ENCODE data around the gene DRD3.

DRD3 gene

DNA sequence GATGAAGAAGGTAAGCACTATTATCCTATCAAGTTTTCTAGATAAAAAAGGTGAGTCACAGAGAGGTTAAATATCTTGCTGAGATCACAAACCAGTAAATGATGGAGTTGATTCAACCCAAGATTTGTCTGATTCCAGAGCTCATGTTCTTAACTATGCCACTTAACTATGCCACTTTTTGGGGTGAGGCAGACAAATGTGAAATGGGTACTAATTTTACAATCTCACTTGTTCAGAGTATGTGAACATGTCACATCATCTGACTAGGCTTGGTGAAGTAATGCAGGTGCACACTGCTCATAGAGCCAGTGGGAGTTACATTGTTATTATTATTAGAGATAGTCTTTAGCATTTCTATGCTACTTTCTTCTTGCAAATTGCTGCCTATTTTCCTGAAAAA is 2.0 kb downstream of the DRD3 start:
- DNase-seq, result no peak

DNA sequence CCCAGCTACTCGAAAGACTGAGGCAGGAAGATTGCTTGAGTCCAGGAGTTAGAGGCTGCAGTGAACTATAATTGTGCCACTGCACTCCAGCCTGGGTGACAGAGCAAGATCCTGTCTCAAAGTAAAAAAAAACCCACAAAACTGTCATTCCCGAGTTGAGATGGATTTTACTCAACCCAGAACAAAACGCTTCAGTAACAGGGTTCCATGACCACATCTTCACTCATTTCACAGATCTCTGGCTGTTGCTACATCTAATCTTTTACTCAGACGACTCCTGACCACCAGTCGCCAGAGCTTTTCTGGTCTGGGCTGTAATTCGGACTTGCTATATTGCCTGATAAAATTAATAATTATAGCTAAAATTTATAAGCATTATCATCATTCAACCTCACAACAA is 2.4 kb downstream of the DRD3 start:
- no peak for DNase-seq

DNA sequence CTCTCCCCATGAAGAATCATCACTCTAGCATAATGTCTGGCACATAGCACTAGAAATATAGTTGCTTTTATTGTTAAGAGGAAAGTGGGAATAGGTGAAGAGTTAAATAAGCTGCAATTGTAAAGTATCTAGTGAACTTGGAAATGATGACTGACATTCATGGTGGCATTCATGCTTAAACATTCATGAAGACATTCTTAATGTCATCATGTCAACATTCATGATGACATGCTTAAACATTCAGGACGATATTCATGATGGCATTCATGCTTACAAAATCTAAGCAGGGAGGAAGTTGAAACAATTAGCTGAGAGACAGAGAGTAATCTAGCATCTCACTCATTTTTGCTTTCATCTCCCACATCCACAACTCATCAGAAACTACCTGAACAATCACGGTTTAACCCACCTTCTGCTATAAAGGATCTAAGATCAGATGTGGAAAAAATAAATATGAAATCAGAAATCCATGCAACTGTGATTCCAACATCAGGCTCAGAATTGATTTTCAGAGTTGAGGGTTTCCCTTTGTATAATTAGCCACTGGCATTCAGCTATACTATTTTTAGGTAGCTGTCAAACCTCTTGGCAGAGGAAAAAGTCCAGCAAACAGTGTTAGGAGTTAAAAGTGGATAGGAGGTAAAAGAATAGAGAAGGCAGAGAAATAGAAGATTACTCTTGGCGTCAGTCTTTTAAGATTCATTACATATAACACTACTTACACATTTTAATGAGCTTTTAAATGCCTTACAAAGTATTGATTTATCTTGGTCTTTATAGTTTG is 3.5 kb downstream of the DRD3 start:
- DNase-seq, result no peak

DNA sequence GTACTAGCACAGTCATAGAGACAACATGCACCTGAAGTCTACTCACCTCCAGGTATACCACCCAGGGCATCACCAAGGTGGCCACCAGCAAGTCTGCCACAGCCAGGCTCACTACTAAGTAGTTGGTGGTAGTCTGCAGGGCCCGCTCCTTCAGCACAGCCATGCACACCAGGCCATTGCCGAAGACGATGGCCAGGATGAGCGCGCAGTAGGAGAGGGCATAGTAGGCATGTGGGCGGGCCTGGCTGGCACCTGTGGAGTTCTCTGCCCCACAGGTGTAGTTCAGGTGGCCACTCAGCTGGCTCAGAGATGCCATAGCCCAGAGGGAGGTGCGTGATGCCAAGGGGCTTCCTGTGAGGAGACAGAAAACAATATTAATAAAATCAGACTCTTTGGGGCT is 7.2 kb downstream of the DRD3 start:
- DNase-seq, result no peak

DNA sequence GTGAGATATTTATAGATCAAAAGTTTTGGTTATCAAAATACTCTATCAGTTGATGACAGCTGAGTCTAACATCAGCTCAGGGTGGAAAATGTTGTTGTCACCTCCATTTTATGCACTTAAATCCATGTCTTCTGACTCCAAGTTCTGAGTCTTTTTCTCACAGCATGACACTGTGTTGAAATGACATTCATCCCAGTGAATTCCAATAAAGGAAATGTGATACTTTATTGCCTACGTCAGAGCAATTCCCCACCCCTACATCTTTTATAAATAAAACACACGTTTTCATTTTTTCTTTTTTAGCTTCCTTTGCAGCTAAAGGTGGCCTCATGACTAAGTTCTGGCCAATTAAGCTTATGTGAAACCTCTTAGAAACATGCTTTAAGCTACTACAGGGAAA is 10.7 kb downstream of the DRD3 start:
- DNase-seq, result no peak

DNA sequence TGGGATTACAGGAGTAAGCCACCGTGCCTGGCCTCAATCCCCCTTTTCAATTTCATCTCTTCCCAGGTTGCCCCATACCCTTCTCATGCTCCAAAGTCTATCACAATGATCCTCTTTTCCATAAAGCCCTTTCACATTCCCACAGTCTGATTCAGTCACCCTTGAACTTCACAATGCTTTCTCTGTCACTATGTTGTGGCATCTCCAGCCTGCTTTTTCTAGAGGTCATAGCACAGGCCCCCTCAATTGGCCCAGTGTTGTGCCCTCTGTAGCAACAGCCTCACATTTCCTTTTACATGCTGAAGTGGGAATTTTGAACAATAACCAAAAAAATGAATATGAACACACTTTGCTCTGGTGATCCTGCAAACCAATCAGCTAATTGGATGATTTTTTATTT is 21.5 kb downstream of the DRD3 start:
- no peak for DNase-seq

DNA sequence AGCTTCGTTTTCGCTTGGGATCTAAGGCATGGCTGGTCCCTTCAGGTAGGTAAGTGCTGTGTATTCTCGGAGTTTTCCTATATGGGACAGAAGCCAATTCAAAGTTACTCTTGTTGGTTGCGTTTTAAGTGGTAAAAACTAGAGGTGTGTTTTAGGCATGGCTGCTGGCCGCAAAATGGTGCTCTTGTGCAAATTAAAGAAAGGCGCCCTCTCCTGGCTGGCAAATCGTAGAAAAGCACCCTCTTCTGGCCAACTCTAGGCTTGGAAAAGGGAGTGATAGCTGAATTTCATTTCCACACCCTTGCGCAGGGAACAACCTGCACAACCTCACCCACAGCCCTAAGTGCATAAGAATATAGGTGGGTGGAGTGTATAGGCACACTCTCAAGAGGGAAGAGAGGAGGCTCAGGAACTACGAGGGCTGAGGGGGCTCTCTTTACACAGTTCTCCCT is 23.5 kb downstream of the DRD3 start:
- peak; percentile 11 for DNase-seq

DNA sequence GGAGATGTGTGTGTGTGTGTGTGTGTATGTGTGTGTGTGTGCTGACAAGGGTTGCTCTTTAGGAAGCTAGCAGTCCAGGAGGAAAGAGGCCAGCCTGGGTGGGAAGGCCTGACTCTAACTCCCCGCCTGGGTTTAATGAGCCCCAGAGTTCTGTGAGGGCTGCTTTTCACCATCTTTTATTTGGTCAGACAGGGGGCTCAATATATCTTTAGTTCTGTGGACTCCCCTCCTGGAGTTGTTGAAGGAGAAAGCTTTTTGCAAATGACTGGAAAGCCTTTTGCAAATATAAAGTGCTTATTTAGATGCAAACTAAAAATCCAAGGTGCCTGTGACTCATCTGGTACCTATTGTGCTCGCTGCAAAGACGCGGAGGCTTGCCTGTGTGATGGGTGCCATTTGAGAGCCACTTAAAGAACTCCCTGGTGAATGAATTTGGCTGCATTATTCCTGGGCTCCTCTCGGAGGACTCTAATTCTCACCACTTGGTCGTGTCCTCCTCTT is 24.5 kb downstream of the DRD3 start:
- DNase-seq, result no peak

DNA sequence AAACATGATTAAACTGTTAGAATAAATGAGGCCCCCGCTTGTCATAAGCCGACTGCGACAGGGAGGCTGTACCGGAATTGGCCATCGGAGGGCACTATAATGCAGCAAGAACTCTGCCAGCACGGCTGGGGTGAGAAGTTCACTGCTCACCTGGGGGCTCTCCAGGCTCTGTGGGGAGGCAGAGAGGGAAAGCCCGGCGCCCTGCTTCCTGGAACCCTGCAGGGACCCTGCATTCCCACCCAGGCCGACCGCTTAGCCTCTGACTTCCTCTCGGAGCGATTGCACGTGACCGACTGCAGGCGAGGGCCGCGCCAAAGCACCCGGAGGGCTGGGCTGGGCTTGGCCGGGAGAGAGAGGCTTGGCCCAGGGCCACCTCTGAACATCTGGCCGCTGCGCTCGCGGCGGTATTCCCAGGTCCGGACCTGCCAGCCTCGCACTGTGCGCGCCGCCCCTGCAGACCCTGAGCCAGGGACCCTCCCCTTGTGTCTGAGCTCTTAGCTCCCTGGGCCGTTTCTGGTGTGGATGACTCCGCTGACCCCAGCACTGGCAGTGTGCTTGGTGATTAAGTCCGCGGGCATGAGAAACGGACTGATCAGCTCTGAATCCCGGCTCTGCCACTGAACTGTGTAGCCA is 26.2 kb downstream of the DRD3 start:
- DNase-seq, result peak; percentile 70

DNA sequence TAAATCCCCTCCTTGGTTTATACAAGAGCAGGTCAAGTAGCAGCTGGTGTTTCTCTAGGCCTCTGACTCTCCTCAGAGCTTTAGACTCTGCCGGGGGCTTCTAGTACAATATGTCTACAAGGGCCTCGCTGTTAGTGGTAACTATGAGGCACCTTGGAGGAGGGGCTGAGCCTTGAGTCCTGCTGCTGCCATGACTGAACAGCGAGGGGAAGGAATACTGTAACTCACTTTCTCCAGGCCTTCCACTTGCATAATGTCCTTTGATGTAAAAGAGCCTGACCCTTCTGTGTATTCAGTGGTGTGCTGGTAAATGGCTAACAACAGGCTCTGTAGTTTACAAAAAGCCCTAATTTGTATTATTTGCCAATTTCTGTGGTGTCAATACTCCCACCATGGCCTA is 27.8 kb downstream of the DRD3 start:
- DNase-seq, result no peak

DNA sequence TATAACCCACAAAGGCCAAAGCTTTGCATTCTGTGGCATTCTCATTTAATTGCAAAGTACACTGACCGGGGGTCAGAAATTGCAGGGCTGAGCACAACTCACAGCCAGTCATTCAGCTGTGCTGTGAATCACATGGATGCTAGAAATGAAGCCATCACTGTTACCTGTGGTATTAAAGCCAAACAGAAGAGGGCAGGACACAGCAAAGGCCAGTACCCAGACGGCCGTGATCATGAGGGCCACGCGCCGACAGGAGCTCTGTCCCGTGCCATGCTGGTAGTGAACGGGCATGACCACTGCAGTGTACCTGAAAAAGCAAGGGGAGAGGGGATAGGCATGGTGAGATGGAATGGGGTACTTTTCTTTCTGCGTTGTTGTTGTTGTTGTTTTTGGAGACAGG is 31.6 kb downstream of the DRD3 start:
- DNase-seq, result no peak

DNA sequence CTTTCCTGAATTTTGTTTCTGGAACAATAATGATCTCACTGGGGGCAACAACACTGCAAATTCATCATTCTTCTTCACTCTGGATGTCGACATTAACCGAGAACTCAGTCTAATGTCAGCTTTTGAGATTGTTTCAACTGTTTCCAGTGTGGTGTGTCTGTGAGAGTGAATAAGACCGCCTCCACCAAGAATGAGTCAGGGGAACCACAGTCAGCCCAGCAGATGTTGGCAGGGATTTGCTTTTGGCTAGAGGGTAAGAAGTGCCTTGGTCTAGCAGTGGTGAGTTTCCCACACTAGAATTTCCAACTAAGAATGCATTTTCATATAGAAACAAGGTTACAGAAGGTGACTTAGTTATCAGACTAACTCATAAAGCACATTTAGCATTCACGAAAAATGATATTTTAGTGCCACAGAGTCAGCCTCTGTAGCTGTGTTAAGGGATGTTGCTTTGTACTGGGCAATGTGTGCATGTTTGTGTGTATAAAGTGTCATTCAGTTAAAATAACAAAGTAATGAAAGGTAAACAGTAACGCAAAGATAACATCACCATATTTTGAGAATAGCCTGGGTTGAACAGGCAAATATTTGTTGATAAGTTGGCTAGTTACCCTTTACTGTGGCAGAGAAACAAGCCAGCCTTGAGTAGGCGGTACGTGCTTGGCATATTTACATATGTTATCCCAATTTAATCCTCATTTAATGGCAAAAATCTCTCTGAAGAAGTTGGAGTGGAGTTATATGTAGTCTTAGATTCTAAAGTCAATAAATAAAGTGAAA is 33.8 kb downstream of the DRD3 start:
- DNase-seq, result peak; percentile 93

DNA sequence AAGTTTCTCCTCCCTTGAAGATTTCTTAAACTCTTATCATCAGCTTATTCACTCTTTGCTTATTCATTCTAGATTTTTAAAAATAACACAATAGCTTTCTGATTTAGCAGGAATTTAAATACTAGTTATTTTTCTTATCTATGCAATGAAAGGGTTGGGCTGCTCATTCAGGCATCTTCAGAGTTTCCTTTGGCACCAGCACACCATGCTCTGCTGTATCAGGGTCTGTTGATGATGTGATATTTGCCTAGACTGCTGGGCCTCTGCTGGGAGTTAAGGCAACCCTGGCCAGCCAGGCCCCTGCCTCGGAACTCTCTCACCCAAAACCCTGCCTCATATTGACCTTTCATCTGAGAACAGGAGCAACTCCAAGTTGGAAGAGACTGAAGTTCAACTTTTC is 35.0 kb downstream of the DRD3 start:
- DNase-seq, result no peak

DNA sequence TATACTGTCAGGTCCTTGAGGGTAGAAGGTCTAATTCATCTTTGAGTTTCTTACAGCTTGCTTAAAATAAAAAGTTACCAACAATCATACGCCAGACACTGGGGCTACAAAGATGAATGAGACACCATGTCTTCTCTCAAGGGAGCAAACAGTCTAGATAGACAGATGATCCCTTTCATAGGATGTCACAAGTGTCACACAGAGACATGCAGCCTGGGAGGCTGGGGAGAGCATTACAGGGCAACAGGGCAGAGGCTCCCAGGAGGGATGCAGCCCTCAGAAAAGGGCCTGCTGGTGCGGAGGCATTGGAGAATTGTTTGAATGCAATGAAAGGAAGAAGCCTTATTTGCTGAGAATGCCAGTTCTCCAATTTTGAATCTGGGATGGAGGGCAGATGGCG is 39.0 kb downstream of the DRD3 start:
- no peak for DNase-seq

DNA sequence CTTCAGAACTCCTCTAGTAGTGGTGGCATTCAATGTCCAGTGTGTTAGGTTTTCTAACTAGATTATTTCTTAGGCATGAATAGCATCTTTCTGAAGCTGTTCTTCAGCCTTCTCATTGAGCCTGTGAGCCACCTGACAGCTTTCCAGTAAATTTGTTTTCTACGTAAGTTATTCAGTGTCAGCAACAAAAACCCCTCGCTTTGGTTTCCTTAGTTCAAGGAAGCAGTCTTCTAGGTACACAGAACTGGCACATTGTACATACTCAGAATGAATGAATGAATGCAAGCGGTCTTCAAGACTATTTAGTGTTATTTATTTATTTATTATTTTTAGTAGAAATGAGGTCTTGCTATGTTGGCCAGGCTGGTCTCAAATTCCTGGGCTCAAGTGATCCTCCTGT is 44.9 kb downstream of the DRD3 start:
- no peak for DNase-seq

DNA sequence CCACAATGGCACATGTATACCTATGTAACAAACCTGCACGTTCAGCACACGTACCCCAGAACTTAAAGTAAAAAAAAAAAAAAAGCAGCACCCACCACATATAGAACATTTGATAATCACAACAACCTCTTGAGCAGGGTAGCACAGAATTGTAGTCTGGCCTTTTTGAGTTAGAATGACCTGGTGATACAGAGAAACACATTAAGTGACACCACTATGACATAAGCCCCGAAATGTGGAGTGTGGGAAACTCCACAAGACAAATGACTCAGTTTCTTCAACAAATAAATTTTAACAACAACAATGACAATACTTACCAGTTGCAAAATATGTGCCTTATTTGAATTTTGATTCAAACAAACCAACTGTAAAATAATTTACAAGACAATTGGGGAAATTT is 46.4 kb downstream of the DRD3 start:
- DNase-seq, result no peak

DNA sequence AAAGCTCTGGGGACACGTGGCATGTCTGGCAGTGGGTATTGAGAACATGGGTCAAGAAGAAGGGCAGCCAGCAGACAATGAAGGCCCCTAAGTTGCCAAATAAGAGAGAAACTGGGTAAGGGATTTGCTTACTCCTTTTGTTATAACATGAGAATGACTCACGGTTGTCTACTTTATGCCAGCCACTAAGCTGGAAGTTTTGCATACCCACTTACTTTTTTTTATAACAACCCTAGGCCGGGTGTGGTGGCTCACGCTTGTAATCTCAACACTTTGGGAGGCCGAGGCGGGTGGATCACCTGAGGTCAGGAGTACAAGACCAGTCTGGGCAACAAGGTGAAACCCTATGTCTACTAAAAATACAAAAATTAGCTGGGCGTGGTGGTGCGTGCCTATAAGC is 50.0 kb downstream of the DRD3 start:
- no peak for DNase-seq

DNA sequence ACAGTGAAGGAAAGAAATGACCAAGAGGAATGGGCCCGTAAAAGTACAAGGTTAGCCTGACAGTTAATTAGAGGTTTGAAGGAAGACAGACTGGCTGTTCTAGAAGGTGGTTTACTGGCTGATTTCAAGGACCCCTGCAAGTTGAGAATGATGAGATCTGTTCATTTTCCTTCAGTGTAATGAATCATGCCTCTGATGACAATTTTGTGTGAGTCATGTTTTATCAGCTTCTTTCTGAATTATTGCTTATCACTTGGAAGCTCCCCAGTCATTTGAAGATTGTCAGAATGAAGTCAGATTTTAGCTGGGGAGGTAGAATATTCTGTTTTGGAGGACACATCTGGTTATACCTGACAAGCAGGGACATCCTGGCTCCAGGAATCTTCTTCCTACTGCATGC is 50.6 kb downstream of the DRD3 start:
- DNase-seq, result peak; percentile 39

DNA sequence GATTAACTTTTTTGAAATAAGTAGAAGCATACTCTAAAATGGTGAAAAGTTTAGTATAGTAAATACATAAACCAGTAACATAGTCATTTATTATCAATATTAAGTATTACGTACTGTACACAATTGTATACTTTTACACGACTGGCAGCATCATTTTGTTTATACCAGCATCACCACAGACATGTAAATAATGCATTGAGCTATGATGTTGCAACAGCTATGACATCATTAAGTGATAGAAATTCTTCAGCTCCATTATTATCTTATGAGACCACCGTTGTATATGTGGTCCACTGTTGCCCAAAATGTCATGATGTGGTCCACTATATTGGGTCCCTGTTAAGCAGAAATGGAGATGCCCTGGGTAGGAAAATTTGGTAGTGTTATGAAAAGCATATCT is 51.3 kb downstream of the DRD3 start:
- DNase-seq, result no peak

DNA sequence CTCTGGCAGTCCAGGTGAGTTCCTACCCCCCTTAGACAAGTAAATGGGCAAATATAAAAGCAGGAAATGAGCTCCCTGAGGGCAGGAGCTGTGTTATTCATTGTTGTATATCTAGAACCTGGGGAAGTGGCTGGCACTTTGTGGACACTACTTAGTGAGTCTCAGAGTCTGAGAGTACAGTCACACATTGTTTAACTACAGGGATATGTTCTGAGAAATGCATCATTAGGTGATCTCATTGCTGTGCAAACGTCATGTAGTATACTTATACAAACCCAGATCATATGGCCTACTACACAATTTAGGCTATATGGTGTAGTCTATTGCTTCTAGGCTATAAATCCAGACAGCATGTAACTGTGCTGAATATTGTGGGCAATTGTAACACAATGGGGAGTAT is 52.4 kb downstream of the DRD3 start:
- no peak for DNase-seq

DNA sequence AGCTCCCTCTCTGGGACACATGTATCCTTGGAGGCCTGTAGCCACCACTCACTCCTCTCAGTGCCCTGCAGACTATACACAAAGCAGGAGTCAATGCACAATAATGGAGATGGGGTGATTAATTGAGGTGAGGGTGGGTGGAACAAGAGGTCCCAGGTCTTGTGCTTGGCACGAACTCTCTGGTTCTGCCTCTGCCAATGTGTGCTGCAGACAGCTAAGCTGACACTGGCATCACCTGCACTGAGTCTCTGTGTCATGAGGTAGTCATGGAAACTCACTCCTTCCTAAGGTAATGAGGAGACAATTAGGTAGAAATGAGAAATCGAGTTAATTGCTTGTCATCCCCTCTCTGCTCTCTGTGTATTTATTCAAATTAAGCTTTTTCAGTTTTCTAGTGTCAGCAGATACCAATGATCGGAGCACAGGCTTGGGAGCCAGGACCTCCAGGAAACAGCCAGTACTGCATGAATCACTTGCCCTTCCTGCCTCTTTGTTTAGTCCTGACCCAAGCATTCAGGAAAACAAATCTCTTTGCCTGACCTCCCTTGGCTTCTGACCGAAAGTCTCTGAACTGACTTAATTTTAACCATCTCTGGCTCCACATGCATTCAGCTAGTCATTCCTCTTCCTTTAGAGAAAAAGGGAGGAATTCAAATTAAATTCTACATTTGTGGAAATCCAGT is 56.7 kb downstream of the DRD3 start:
- peak; percentile 35 for DNase-seq

DNA sequence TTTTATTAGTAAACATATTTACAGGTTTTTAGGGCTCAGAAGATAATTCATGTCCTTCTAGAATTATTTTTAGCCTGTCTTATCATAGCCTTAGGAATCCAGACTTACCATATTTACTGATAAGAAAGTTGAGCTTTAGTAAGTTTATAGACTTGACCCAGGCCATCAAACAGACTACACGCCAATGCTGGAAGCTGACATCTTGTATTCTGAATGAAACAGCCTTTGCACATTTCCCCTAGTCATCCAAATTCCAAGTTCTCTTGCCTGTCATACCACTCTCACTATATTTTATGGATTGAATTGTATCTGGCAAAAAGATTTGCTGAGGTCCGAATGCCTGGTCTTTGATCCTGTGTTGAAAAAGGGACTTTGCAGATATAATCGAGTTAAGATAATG is 58.6 kb downstream of the DRD3 start:
- DNase-seq, result no peak

DNA sequence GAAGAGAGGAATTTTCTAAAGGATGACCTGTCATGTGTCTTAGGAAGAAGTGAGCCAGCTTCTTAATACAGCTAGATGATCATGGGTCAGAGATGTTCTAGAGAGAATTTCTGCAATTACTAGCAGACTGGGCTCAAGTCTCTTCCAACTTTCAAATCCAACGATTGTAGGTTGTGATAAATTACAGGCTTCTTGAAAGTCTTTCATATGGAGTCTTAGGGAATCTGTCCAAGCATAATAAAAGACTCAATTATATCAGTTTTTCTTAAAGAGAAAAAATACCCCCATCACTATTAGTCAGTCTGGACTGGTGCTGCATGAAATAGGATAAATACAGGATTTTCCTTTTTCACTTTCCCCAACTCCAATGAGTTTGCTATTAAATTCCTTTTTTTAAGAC is 59.1 kb downstream of the DRD3 start:
- DNase-seq, result peak; percentile 32

Measured in fibroblast of upper back skin (primary cell).